ENCODE results near the gene LFNG.
A peak's percentile ranks its signal among the peaks of the same experiment; 100 is the strongest.
"Not testable (repeated sequence)": the region's sequence is repeated elsewhere in the genome, so short reads cannot be mapped to it uniquely, and the experiment has no call there.

LFNG gene

GRCh38 chr7:2544541-2545188 lies 25.1 kb downstream of the LFNG start:
- no peak for DNase-seq (ENCODE audit: low read depth in 2 of 2)

GRCh38 chr7:2545746-2546425 lies 26.3 kb downstream of the LFNG start:
- DNase-seq (ENCODE audit: low read depth in 2 of 2), result no peak

- DNase-seq (ENCODE audit: low read depth in 2 of 2), result no peak
These were observed 27.4 kb downstream of the LFNG start for GRCh38 chr7:2546776-2547586.

GRCh38 chr7:2551418-2551817 lies 31.8 kb downstream of the LFNG start:
- no peak for DNase-seq (ENCODE audit: low read depth in 2 of 2)

GRCh38 chr7:2553108-2553507 lies 33.5 kb downstream of the LFNG start:
- DNase-seq (ENCODE audit: low read depth in 2 of 2), result no peak

GRCh38 chr7:2553831-2554581 lies 34.4 kb downstream of the LFNG start:
- DNase-seq (ENCODE audit: low read depth in 2 of 2), result no peak

GRCh38 chr7:2554661-2555111 lies 35.1 kb downstream of the LFNG start:
- no peak for DNase-seq (ENCODE audit: low read depth in 2 of 2)

GRCh38 chr7:2555121-2556052 lies 35.8 kb downstream of the LFNG start, which contains the start of gene BRAT1:
TSS of gene BRAT1 (minus strand) at chr7:2555524. CDS start at chr7:2554431, 1,093 bp downstream.
- DNase-seq (ENCODE audit: low read depth in 2 of 2), result peak; percentile 90 to 94

- DNase-seq (ENCODE audit: low read depth in 2 of 2), result peak; percentile 90 to 91
These were observed 39.2 kb downstream of the LFNG start, which contains the start of gene IQCE for GRCh38 chr7:2558629-2559282. TSS of gene IQCE (plus strand) at chr7:2558979. CDS start at chr7:2559182, 203 bp downstream.

GRCh38 chr7:2559283-2559950 lies 39.8 kb downstream of the LFNG start:
- no peak for DNase-seq (ENCODE audit: low read depth in 2 of 2)

GRCh38 chr7:2563955-2564354 lies 44.4 kb downstream of the LFNG start:
- DNase-seq (ENCODE audit: low read depth in 2 of 2), result not testable (repeated sequence)

- no peak for DNase-seq (ENCODE audit: low read depth in 2 of 2)
These were observed 45.5 kb downstream of the LFNG start for GRCh38 chr7:2564970-2565540.

GRCh38 chr7:2566348-2566889 lies 46.8 kb downstream of the LFNG start:
- DNase-seq (ENCODE audit: low read depth in 2 of 2), result no peak

- no peak for DNase-seq (ENCODE audit: low read depth in 2 of 2)
These were observed 47.5 kb downstream of the LFNG start for GRCh38 chr7:2566890-2567678.

GRCh38 chr7:2567679-2568278 lies 48.2 kb downstream of the LFNG start:
- DNase-seq (ENCODE audit: low read depth in 2 of 2), result no peak

GRCh38 chr7:2568521-2569223 lies 49.1 kb downstream of the LFNG start:
- no peak for DNase-seq (ENCODE audit: low read depth in 2 of 2)

- DNase-seq (ENCODE audit: low read depth in 2 of 2), result no peak
These were observed 49.8 kb downstream of the LFNG start for GRCh38 chr7:2569421-2569820.
